GM19025 (cell line): ENCODE measurements around the gene VPS51.
A peak's percentile ranks its signal among the peaks of the same experiment; 100 is the strongest.

Experiments
- ATAC-seq: cut with Tn5 transposase; IDR thresholded peaks from one replicate; pipeline ENCODE4 v1.9.1; 2021; ENCODE audit warnings: mild to moderate bottlenecking, low read depth, moderate library complexity; ENCODE audit not compliant: unreplicated experiment

Gene VPS51

GRCh38 chr11:65104628-65105027, 8.6 kb downstream of the VPS51 start:
- ATAC-seq: no peak

DNA sequence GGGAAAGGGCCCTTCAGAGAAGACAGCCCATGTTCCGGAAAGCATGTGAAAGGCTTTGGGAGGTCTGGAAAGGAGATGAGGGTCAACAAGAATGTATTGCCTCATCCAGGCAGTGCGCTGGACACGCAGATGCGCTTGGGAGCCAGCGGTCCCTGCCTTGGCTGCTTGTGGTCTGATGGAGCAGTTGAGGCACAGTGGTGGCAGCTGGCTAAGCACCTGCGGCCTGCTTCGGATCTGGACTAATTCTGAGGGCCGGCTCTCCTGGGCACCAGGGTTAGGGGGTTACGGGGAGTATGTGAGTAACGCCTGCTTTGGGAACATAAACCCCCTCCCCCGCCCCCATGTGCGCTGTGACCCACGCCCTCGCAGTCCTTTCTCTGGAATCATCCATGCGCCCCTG, 11.1 kb downstream of the VPS51 start:
- no peak for ATAC-seq

- no peak for ATAC-seq
These were observed 11.9 kb downstream of the VPS51 start for GRCh38 chr11:65107751-65108468.

DNA sequence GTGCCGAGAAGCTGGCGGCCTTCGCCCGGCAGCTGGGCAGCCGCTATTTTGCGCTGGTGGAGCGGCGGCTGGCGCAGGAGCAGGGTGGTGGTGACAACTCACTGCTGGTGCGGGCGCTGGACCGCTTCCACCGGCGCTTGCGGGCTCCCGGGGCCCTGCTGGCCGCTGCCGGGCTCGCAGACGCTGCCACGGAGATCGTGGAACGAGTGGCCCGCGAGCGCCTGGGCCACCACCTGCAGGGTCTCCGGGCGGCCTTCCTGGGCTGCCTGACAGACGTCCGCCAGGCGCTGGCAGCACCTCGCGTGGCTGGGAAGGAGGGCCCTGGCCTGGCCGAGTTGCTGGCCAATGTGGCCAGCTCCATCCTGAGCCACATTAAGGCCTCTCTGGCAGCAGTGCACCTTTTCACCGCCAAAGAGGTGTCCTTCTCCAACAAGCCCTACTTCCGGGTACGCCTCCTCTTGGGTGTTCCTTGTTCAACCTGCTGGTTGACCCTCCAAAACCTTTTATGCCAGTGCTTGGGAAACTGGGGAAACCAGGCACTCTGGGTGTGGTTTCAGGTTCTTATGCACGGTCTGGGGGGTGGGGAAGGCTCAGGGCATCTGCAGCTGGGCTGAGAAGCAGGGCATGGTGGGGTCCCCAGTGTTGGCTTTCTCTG, 12.6 kb downstream of the VPS51 start:
- no peak for ATAC-seq

DNA sequence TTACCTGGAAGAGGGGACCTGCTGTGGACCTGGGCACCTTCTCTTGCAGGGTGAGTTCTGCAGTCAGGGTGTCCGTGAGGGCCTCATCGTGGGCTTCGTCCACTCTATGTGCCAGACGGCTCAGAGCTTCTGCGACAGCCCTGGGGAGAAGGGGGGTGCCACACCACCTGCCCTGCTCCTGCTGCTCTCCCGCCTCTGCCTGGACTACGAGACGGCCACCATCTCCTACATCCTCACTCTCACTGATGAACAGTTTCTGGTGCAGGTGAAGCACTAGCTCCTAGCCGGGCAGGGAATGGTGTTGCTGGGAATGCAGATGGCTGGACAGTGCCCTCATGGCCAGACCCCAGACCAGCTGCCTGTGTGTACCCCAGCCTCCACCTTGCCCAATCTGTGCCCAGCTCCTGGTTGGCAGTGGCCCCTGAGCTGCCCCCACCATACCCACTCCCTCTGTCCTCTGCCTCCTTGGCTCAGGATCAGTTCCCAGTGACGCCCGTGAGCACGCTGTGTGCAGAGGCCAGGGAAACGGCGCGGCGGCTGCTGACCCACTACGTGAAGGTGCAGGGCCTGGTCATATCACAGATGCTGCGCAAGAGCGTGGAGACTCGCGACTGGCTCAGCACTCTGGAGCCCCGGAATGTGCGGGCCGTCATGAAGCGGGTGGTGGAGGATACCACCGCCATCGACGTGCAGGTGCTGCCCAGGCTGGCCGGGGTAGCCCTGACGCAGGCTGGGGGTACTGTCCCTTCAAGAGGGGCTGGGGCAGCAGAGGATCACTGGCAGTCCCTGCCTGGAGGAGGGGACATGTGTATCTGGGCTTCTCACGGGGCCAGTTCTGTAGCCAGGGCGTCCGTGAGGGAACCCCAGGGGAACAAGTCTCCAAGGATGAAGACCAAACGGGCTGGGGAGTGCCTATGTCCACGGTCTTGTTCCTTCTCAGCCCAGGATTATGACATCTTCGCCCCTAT, 13.5 kb downstream of the VPS51 start:
- ATAC-seq: no peak

- ATAC-seq: no peak
These were observed 14.4 kb downstream of the VPS51 start for GRCh38 chr11:65110354-65110861.

GRCh38 chr11:65111159-65111743, 15.2 kb downstream of the VPS51 start:
- no peak for ATAC-seq

DNA sequence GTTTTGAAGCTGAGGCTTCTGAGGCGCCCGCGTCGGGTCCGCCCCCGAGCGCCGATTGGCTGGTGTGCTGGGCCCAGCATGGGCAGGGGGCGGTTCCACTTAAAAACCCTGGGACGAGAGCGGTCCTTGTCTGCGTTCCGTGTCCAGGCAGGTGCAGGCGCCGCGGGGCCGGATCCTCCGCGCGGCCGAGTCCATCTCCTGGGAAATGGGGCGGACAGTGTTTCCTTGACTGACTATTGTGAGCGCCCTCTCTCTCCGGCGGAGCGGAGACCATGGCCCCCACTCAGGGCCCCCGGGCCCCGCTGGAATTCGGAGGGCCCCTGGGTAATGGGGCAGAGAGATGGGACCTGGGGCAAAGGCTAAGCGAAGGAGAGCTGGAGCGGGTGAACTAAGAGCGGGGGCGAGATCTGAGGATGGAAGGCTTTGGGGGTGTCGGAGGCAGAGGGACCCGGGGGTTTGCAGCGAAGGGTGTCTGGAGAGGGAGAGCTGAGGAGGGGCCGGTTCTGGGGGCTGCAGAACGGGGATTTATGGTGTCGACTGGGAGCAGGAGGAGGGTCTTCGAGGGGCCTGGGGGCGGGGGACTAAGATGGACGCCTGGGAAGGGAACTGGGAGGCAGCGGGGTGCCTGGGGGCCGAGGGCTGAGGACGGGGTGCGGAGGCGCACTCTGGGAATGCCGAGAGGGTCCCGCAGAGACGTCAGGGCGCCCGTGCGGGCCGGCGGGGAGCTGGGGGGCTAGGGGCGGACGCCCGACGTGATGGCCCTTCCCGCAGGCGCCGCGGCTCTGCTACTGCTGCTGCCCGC, 15.9 kb downstream of the VPS51 start, which contains the start of gene TM7SF2:
Gene TM7SF2, plus strand, starts transcription at position 129 of the 802 bp plus-strand sequence. Its CDS starts 144 bp downstream, at position 273.
- peak; percentile 78 for ATAC-seq

GRCh38 chr11:65112546-65113360, 16.7 kb downstream of the VPS51 start:
- no peak for ATAC-seq

DNA sequence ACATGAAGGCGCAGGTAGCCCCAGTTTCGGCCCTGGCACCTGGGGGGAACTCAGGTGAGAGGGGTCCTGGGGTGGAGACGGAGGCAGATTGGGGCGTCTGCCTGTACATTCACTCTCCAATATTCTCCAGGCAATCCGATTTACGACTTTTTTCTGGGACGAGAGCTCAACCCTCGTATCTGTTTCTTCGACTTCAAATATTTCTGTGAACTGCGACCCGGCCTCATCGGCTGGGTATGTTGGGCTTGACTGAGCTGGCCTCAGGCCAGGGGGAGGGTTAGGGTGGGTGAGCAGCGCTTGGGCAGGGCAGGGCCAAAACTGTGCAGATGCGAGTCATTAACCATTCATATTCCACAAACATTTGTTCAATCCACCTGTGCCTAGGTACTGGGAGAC, 17.3 kb downstream of the VPS51 start:
- no peak for ATAC-seq

GRCh38 chr11:65113839-65114238, 17.8 kb downstream of the VPS51 start:
- no peak for ATAC-seq

GRCh38 chr11:65114538-65115171, 18.6 kb downstream of the VPS51 start:
- no peak for ATAC-seq

DNA sequence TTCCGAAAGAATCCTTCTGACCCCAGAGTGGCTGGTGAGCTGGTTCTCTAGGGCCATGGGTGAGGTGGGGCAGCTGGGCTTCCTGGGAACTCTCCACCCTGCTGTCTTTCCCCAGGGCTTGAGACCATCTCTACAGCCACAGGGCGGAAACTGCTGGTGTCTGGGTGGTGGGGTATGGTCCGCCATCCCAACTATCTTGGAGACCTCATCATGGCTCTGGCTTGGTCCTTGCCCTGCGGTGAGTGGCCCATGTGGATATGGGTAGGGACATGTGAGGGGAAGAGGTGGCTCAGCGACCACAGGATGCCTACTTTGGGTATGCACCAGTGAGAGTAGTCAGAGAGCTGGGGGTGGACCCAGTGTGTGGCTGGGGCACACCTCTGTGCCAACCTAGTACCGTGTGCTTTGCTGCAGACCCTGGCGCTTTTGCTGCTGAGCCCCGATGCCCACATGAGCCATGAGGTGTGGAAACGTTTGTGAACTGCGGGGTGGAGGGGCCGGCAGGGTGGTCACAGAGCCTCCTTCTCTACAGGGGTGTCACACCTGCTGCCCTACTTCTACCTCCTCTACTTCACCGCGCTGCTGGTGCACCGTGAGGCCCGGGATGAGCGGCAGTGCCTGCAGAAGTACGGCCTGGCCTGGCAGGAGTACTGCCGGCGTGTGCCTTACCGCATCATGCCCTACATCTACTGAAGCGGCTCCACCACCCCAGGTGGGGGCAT, 19.5 kb downstream of the VPS51 start:
- no peak for ATAC-seq

DNA sequence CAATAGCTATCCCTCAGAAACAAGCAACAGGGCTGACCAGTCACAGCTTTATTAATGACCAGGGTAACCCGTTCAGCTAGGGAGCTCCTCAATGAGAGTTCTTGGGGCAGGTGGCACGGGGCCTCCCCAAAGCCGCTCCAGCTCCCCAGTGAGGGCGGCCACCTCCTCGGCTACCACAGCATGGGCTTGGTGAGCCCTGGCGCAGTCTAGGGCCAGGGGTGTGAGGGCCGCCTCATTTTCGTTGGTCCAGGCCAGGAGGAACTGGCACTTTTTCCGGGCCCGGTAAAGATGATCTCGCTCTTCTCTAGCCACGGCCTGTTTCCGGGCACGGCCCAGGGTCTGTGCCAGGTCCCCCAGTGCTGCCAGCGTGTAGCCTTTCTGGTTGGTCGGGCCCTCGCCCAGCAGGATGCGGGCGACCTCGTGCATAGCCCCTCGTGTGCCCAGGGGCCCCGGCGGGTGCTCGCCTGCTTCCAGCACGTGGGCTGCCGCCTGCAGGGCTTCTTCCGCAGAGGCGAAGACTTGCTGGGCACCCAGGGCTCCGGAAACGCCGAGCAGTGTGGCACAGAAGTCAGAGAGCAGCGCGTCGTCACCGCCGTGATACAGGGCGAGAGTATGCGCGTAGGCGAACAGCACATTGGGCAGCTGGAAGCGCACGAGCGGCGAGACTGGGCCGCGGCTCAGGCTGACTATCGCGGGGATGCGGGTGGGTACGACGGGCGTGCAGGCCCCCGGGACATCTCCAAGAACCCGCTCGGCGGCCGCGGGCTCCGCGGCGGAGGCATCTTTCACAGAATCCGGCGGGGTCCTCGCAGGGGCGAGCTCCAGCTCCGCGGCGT, 20.6 kb downstream of the VPS51 start:
- no peak for ATAC-seq

GRCh38 chr11:65117206-65118096, 21.4 kb downstream of the VPS51 start, which contains the start of gene ZNHIT2:
Gene ZNHIT2, minus strand, starts transcription at chr11:65117701. Its CDS starts 48 bp downstream, at chr11:65117653.
- ATAC-seq: peak; percentile 51
